Fibroblast of pulmonary artery (primary cell): ENCODE measurements around the gene TBC1D21.

Experiments used
- DNase-seq: peaks from one replicate; pipeline ENCODE4 v3.0.0-alpha.2; 2010; ENCODE audit warnings: low read depth
- H3K4me3 ChIP-seq: replicated peaks from 2 replicates; pipeline ENCODE4 v1.5.1; 2011; ENCODE audit warnings: low read depth, mild to moderate bottlenecking, control low read depth, low read length, moderate library complexity
- TF ChIP-seq, protein P1 (sequence below): IDR thresholded peaks from 2 replicates; pipeline ENCODE4 v1.5.1; 2011; ENCODE audit warnings: mild to moderate bottlenecking, control low read depth, low read length, inconsistent platforms; ENCODE audit errors: missing control alignments

The TBC1D21 gene

DNA sequence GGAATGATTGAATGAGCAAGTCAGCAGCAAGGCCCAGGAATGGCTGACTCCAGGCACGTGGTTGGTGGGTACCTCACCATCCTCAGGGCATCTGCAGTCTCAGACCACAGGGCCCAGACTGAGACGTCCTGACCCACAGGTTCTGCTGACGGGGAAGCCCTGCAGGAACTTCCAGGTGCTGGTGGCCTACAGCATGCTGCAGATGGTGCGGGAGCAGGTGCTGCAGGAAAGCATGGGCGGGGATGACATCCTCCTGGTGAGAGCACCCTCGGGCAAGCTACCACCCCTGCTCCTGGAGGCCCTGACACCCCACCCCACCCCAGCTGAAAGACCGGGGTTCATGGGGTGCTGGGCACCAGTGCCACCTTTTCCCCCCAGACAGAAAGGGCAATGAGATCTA, 14.1 kb downstream of the TBC1D21 start:
- DNase-seq = no peak
- H3K4me3 ChIP-seq = no peak overlapping the region
- TF ChIP-seq, protein P1, sequence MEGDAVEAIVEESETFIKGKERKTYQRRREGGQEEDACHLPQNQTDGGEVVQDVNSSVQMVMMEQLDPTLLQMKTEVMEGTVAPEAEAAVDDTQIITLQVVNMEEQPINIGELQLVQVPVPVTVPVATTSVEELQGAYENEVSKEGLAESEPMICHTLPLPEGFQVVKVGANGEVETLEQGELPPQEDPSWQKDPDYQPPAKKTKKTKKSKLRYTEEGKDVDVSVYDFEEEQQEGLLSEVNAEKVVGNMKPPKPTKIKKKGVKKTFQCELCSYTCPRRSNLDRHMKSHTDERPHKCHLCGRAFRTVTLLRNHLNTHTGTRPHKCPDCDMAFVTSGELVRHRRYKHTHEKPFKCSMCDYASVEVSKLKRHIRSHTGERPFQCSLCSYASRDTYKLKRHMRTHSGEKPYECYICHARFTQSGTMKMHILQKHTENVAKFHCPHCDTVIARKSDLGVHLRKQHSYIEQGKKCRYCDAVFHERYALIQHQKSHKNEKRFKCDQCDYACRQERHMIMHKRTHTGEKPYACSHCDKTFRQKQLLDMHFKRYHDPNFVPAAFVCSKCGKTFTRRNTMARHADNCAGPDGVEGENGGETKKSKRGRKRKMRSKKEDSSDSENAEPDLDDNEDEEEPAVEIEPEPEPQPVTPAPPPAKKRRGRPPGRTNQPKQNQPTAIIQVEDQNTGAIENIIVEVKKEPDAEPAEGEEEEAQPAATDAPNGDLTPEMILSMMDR = no peak

DNA sequence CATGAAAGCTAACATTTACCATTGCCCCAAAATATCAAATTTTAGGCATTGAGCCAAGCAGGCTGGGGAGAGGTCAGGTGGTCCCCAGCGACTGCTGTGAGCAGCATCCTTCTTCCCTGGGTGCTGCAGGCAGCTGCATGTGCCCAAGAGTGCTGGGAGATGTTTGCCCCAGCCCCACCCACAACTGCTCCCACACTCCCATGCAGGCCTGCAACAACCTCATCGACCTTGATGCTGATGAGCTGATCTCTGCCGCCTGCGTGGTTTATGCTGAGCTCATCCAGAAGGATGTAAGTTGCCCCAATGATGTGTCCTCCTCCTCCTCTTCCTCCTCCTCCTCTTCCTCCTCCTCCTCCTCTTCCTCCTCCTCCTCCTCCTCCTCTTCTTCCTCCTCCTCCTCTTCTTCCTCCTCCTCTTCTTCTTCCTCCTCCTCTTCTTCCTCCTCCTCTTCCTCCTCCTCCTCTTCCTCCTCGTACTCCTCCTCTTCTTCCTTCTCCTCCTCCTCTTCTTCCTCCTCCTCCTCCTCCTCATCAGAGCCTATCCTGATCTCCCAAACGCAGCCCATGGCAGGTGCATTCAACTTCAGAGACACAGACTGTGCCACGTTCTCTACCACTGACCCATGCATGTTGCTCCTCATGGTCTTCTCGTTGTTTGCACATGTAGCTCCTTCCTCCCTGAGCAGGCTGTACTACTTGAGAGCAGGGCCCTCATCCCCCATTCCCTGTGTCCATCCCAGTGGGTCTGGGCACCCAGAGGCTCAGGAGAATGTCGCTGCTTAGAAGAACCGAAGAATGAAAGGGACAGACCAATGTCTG, 15.1 kb downstream of the TBC1D21 start:
- no peak for DNase-seq
- no peak overlapping the region for H3K4me3 ChIP-seq
- TF ChIP-seq, protein P1 = no peak

DNA sequence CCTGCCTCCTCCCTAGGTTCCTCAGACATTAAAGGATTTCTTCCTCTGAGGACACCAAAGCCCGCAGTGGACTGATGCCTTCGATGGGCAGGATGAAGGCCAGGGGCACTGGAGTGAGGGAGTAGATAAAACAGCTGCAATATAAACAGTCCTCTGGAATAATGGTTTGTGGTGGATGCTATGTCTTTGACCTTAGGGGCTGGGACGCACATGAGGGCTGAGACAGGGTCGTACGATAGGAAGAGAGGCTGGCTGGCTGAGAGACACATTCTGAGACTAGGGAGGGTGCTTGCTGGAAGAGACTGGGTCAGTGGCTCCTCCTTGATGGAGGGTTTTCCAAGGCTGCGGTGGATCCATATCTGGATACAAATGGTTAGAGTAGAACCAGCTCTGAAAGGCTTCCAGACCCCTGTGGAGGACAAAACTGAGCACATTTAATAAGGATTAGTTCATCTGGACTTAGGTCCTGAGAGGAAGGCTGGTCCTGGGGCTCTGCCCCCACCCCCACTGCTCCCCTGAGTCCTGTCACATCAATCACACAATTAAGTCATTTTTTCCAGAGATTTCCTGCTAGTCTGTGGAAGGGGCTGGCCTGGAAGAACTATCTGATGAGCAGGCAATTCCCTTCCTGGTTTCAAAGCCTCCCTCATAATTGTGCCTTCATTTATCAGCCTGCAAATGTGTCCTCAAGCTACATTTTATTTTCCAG, 15.8 kb downstream of the TBC1D21 start:
- no peak for DNase-seq

DNA sequence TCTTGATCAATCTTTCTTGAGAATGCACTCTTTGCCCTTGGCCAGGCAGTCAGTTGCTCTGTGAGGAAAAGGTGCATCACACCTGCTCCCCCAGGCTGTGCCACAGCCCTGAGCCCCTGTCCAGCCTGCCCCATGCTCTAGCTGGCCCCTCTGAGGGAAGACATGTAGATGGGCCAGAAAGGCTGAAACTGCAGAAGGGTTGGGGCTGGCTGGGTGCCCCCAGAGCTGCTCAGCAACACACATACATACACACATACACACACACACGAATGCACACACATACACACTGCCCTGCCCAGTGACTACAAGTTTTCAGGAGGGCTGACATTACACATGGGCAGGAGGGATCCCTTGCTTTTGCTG, 16.4 kb downstream of the TBC1D21 start:
- TF ChIP-seq, protein P1 = no peak
- H3K4me3 ChIP-seq = no peak overlapping the region
- no peak for DNase-seq

More for the DNA sequence above, 15.8 kb downstream of the TBC1D21 start:
- TF ChIP-seq, protein P1 = no peak
- no peak overlapping the region for H3K4me3 ChIP-seq

DNA sequence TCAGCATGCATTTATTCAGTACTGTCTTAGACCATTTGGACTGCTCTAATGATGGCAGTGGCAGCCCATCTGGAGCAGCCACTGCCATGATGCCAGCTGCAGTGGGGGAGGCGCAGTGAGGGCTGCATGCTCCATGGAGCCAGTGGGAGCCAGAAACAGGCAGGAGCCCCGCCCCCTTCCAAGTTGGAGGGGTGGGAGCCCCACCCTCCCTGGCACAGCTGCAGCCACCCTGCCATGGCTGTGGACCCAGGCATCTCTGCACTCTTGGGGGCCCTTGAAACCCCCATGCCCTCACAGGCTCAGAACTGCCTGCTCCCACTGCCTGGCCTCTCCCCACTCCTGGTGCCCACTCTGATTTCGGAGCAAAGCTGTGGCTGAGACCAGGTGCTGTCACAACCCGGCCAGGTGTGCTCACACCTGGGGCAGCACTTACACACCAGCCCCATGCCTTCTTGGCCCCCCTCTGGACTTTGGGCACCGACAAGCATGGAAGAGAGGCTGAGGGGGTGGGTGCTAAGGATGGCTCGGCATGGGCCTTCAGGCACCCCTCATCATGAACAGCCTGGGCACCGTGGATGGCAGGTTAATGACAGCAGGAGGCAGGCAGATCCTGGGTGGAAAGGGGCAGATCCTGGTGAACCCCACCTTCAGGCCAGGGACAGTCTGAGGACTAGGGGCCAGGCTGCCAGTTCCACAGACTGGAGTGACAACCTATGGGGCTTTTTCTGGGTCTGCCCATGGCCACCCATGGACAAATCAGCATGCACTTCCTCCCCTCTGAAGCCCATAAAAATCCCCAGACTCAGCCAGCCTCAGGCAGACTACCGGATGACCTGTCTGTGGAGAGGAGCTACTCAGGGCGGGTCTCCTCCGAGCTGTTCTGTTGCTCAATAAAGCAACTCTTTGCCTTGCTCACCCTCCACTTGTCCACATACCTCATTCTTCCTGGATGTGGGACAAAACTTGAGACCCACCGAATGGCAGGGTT, 18.3 kb downstream of the TBC1D21 start:
- TF ChIP-seq, protein P1 = no peak
- DNase-seq = no peak
- no peak overlapping the region for H3K4me3 ChIP-seq

DNA sequence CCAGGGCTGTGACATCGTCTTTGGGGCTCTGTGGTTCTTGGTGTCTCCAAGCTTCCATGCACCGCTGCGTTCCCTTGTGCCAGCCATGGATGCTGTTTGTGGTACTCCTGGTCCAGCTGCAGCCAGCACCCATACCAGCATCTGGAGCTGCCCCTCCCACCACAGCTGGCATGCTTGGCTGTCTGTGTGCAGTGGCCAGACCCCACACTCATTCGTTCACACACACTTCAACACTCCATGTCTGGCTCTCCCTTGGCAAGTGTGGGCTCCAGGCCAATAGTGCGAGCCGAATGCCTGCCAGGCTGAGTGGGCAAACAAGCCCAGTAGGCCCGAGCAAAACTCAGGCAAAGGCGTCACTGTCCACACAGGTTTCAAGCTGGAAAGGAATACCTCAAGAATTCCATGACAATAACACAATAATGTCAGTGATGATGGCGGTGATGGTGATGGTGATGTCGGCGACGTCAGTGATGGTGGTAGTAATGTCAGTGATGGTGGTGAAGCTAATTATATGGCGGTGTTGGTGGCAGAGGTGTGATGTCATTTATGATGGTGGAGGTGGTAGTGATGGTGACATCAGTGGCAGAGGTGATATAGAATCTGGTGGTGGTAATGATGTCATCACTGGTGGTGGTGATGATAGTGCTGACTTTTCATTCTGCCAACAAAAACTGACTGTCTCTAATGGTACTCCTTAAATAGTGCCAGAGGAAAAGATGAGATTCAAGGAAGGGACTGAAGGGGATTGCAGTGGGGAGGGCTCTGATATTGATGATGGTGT, 19.3 kb downstream of the TBC1D21 start:
- no peak for DNase-seq
- no peak overlapping the region for H3K4me3 ChIP-seq
- TF ChIP-seq, protein P1 = no peak
